NCI-H2081 treated with DMSO at 0.1 percent for 48 hours (cell line): ENCODE data around the gene SERPINB10.
"Not testable (repeated sequence)": the region's sequence is repeated elsewhere in the genome, so short reads cannot be mapped to it uniquely, and the experiment has no call there.

Experiments
- DNase-seq: peaks from one replicate; lab custom pipeline; 2025; lab: John Stamatoyannopoulos, UW

Gene SERPINB10

GRCh38 chr18:63892566-63892965 lies 15.2 kb upstream of the SERPINB10 start:
- DNase-seq: no peak

GRCh38 chr18:63894106-63894772 lies 13.5 kb upstream of the SERPINB10 start:
- no peak for DNase-seq

GRCh38 chr18:63895190-63895589 lies 12.6 kb upstream of the SERPINB10 start:
- DNase-seq: no peak

- DNase-seq: no peak
Observed at GRCh38 chr18:63897072-63897471, 10.7 kb upstream of the SERPINB10 start.

- no peak for DNase-seq
Observed at GRCh38 chr18:63899206-63899605, 8.6 kb upstream of the SERPINB10 start.

GRCh38 chr18:63903851-63904570 lies 3.7 kb upstream of the SERPINB10 start:
- no peak for DNase-seq

- DNase-seq: no peak
Observed at GRCh38 chr18:63904694-63905093, 3.1 kb upstream of the SERPINB10 start.

GRCh38 chr18:63905361-63905760 lies 2.4 kb upstream of the SERPINB10 start:
- DNase-seq: no peak

- DNase-seq: no peak
Observed at GRCh38 chr18:63906056-63906455, 1.7 kb upstream of the SERPINB10 start.

GRCh38 chr18:63908858-63909257 lies 1.1 kb downstream of the SERPINB10 start:
- no peak for DNase-seq

GRCh38 chr18:63909870-63910269 lies 2.1 kb downstream of the SERPINB10 start:
- no peak for DNase-seq

GRCh38 chr18:63917817-63918216 lies 10.1 kb downstream of the SERPINB10 start:
- DNase-seq: no peak

GRCh38 chr18:63922049-63922448 lies 14.3 kb downstream of the SERPINB10 start:
- no peak for DNase-seq

GRCh38 chr18:63924551-63924950 lies 16.8 kb downstream of the SERPINB10 start:
- no peak for DNase-seq

- no peak for DNase-seq
Observed at GRCh38 chr18:63928331-63928730, 20.6 kb downstream of the SERPINB10 start.

GRCh38 chr18:63929369-63929768 lies 21.6 kb downstream of the SERPINB10 start:
- DNase-seq: not testable (repeated sequence)

GRCh38 chr18:63930773-63931354 lies 23.1 kb downstream of the SERPINB10 start:
- no peak for DNase-seq

- peak; percentile 28 for DNase-seq
Observed at GRCh38 chr18:63936156-63936931, 28.6 kb downstream of the SERPINB10 start.

- no peak for DNase-seq
Observed at GRCh38 chr18:63936932-63937393, 29.2 kb downstream of the SERPINB10 start.

- no peak for DNase-seq
Observed at GRCh38 chr18:63940008-63940407, 32.2 kb downstream of the SERPINB10 start.

- not testable (repeated sequence) for DNase-seq
Observed at GRCh38 chr18:63940543-63941050, 32.8 kb downstream of the SERPINB10 start.
